ENCODE results near the gene PXDC1.
"Not testable (repeated sequence)": the region's sequence is repeated elsewhere in the genome, so short reads cannot be mapped to it uniquely, and the experiment has no call there.

PXDC1 gene

GRCh38 chr6:3764516-3765335, 13.2 kb upstream of the PXDC1 start:
- DNase-seq (ENCODE audit: low read depth, low spot score) = no peak
- H3K27ac ChIP-seq = no peak overlapping the region

DNA sequence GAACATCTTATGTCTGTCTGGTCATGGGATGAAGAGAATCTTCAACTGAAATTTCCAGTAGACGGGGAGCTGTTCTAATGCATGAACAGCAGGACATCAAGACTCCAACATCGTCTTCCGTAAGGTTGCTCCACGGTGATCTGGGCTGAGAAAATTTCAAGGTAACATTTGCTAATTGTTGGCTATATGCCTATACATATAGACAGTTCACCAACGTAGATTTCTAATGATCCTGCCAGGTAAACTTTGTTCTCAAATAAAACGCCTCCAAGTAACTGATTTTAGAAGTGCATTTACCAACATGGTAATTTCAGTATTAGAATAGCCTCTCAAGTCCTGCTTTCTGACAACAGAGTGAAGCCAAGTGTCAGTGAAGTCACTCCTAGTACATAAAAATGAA, 11.3 kb upstream of the PXDC1 start:
- H3K27ac ChIP-seq = no peak overlapping the region
- DNase-seq (ENCODE audit: low read depth, low spot score) = no peak

- no peak for DNase-seq (ENCODE audit: low read depth, low spot score)
- no peak overlapping the region for H3K27ac ChIP-seq
Measured at GRCh38 chr6:3762359-3762758, 10.8 kb upstream of the PXDC1 start.

GRCh38 chr6:3761989-3762270, 10.4 kb upstream of the PXDC1 start:
- DNase-seq (ENCODE audit: low read depth, low spot score) = no peak
- no peak overlapping the region for H3K27ac ChIP-seq

- peak overlapping the region; percentile 12 for H3K27ac ChIP-seq
- no peak for DNase-seq (ENCODE audit: low read depth, low spot score)
Measured at GRCh38 chr6:3759646-3760232, 8.2 kb upstream of the PXDC1 start.

DNA sequence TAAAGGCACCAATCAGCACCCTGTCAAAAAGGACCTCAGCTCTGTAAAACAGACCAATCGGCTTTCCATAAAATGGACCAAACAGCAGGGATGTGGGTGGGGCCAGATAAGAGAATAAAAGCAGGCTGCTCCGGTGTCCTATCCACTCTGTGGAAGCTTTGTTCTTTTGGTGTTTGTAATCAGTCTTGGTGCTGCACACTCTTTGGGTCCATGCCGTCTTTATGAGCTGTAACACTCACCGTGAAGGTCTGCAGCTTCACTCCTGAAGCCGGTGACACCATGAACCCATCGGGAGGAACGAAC, 7.3 kb upstream of the PXDC1 start:
- no peak for DNase-seq (ENCODE audit: low read depth, low spot score)
- no peak overlapping the region for H3K27ac ChIP-seq

GRCh38 chr6:3757998-3758841, 6.7 kb upstream of the PXDC1 start:
- DNase-seq (ENCODE audit: low read depth, low spot score); H3K27ac ChIP-seq: not testable (repeated sequence)

DNA sequence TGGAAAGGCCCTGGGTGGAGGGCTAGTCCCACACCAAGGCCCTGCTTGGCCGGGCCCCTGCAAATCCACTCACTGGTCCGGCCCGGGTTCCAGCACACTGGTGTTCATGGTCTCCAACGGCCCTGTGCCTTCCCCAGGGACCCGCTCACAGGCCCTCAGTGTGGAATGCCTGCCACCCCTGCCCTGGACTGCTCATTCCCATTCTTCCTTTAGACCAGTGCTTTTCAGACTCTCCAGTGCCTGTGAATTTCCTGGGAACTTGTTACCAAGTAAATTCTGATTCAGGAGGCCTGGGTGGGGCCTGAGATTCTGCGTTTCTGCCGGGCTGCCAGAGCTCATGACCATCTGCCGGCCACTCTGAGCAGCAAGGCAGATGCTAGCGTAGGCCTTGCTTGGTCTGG, 5.7 kb upstream of the PXDC1 start:
- no peak overlapping the region for H3K27ac ChIP-seq
- no peak for DNase-seq (ENCODE audit: low read depth, low spot score)

GRCh38 chr6:3756546-3756945, 5.0 kb upstream of the PXDC1 start:
- no peak for DNase-seq (ENCODE audit: low read depth, low spot score)
- no peak overlapping the region for H3K27ac ChIP-seq

- no peak overlapping the region for H3K27ac ChIP-seq
- no peak for DNase-seq (ENCODE audit: low read depth, low spot score)
Measured at GRCh38 chr6:3755637-3756545, 4.4 kb upstream of the PXDC1 start.

GRCh38 chr6:3754776-3755175, 3.3 kb upstream of the PXDC1 start:
- DNase-seq (ENCODE audit: low read depth, low spot score) = no peak
- no peak overlapping the region for H3K27ac ChIP-seq

DNA sequence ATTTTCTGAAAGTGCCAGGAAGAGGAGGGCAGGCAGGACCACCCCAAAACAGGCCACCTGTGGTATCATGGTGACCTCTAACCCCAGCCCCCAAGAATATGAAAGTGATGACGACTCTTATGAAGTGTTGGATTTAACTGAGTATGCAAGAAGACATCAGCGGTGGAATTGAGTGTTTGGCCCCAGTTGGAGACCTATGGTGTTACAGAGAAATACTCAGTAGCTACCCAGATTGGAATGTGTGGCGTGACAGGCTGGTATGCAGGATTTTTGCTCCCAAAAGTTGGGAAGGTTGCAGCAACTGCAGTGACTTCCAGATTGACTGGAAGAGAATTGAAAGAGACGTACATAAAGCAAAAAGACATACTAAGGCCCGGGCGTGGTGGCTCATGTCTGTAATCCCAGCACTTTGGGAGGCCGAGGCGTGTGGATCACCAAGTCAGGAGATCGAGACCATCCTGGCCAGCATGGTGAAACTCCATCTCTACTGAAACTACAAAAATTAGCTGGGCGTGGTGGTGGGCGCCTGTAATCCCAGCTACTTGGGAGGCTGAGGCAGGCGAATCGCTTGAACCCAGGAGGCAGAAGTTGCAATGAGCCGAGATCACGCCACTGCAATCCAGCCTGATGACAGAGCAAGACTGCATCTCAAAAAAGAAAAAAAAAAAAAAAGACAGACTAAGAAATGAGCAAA, 2.7 kb upstream of the PXDC1 start:
- H3K27ac ChIP-seq; DNase-seq (ENCODE audit: low read depth, low spot score): not testable (repeated sequence)

GRCh38 chr6:3753228-3753835, 1.8 kb upstream of the PXDC1 start:
- H3K27ac ChIP-seq = no peak overlapping the region
- DNase-seq (ENCODE audit: low read depth, low spot score) = no peak

- DNase-seq (ENCODE audit: low read depth, low spot score) = no peak
- H3K27ac ChIP-seq = peak overlapping the region; percentile 97
Measured at GRCh38 chr6:3752531-3753227, 1.2 kb upstream of the PXDC1 start.

- peak overlapping the region; percentile 97 for H3K27ac ChIP-seq
- no peak for DNase-seq (ENCODE audit: low read depth, low spot score)
Measured at GRCh38 chr6:3751730-3752530, 417 bp upstream of the PXDC1 start.

- DNase-seq (ENCODE audit: low read depth, low spot score) = no peak
- peak overlapping the region; percentile 97 for H3K27ac ChIP-seq
Measured at GRCh38 chr6:3750317-3751076, 1.0 kb downstream of the PXDC1 start.

DNA sequence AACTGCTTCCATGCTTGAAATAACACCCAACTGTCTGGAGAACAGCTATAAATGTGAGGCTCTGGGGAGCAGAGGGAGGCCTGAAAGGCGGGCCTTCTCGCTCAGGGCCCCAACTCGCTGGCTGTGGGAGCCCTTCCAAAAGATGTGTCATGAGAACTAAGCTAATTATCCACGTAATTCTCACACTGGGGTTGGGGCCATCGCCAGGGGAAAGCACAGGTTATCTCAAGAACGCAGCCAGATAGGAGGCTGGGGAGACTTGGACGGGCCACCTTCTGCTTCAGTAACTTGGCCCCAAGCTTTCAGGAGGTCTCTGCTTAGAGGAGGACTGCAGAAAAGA, 1.6 kb downstream of the PXDC1 start:
- peak overlapping the region; percentile 97 for H3K27ac ChIP-seq
- no peak for DNase-seq (ENCODE audit: low read depth, low spot score)

All from epithelial cell of prostate (primary cell).